Measurements from ENCODE around the gene WWOX. TPM values are rescaled to one million over a fixed set of nuclear protein-coding genes. Genes with fewer than 3 reads are reported as not detected.

Gene WWOX
- total and polyA plus RNA-seq, 2 of the 8 experiments (the other 6 are each of a cell fraction or from before 2014, with no cell fraction given), result 5.4 to 16.7 TPM

GRCh38 chr16:79164388-79164995 lies 1065.0 kb downstream of the WWOX start (continued):
- no peak for TF ChIP-seq CHD7 (IDR thresholded peaks at IDR 0.05; ENCODE audit: insufficient replicate concordance, low read length)
- TF ChIP-seq ATF2 (IDR thresholded peaks at IDR 0.05; ENCODE audit: low read length), result no peak
- no peak for TF ChIP-seq RXRA (IDR thresholded peaks at IDR 0.05; ENCODE audit: insufficient read depth, low read depth, low read length)
- no peak for TF ChIP-seq CBX8 (IDR thresholded peaks at IDR 0.05; ENCODE audit: borderline replicate concordance, low read depth, low read length)
- TF ChIP-seq HDAC6 (IDR thresholded peaks at IDR 0.05; ENCODE audit: low read depth, low read length), result no peak
- TF ChIP-seq RFX5 (IDR thresholded peaks at IDR 0.05; ENCODE audit: borderline replicate concordance, low read depth, low read length), result no peak
- TF ChIP-seq GTF2F1 (IDR thresholded peaks at IDR 0.05; ENCODE audit: borderline replicate concordance, low read depth, low read length), result no peak

Data from H1 (cell line).